Effector memory CD8-positive, alpha-beta T cell (primary cell): ENCODE results near the gene TMEM123.
A peak's percentile ranks its signal among the peaks of the same experiment; 100 is the strongest.
"Not testable (repeated sequence)": the region's sequence is repeated elsewhere in the genome, so short reads cannot be mapped to it uniquely, and the experiment has no call there.

ENCODE experiments used
- ATAC-seq: fragments of 150-1000 bp; cut with Tn5 transposase; replicated peaks from 2 replicates; pipeline ENCODE4 v1.10.0; 2021; ENCODE audit warnings: mild to moderate bottlenecking, moderate library complexity
- DNase-seq, 3 experiments: peaks; one replicate each; pipeline ENCODE4 v3.0.0; 2021
- H3K27ac Mint-ChIP-seq, 2 donors: one replicate each; pipeline ENCODE4 v1.8.0; 2022; ENCODE audit warnings: mild to moderate bottlenecking in 2 of 2, mixed read lengths in 2 of 2, moderate library complexity in 2 of 2
- H3K27me3 Mint-ChIP-seq, 2 donors: one replicate each; pipeline ENCODE4 v1.8.0; 2022; ENCODE audit warnings: mixed read lengths in 2 of 2
- H3K36me3 Mint-ChIP-seq: one replicate; pipeline ENCODE4 v1.8.0; 2022; ENCODE audit warnings: mild to moderate bottlenecking, moderate library complexity, mixed read lengths; ENCODE audit not compliant: insufficient read depth
- H3K4me1 Mint-ChIP-seq, 2 donors: one replicate each; pipeline ENCODE4 v1.8.0; 2022; ENCODE audit warnings: low read depth in 2 of 2, mixed read lengths in 2 of 2
- H3K4me3 Mint-ChIP-seq, 2 donors: one replicate each; pipeline ENCODE4 v1.8.0; 2022; ENCODE audit warnings: mild to moderate bottlenecking in 2 of 2, mixed read lengths in 2 of 2, moderate library complexity in 2 of 2
- H3K9me3 Mint-ChIP-seq, 2 donors: one replicate each; pipeline ENCODE4 v1.8.0; 2022; ENCODE audit warnings: mixed read lengths in 2 of 2

TMEM123 gene

DNA sequence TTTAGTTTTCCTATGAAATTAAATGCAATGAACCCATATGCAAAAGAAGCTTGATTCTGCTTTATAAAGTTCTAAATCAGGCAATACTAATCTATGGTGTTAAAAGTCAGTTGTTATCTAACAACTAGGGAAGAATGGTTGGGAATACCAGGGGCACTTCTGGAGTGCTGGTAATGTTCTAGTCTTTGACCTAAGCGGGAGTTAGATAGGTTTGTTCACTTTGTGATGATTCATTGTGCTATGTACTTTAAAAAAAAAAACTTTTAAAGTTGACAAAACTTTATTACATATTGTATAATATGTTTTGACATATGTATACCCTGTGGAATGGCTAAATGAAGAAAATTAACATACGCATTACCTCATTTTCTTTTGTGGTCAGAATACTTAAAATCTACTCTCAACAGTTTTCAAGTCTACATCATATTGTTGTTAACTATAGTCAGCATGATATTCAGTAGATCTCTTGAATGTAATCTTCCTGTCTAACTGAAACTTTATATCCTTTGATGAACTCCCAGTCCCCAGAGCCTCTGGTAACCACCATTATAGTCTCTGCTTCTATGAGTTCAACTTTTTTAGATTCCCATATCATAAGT, 66.3 kb downstream of the TMEM123 start:
- peaks cover 4 to 5% of the 10 kb centered on the region in 2 donors for H3K4me1 Mint-ChIP-seq
- H3K4me3 Mint-ChIP-seq = no peak overlapping the region
- DNase-seq (no peak), ATAC-seq (no peak)
- H3K27me3 Mint-ChIP-seq = no peaks in the 10 kb centered on the region
- H3K36me3 Mint-ChIP-seq = peaks cover 30% of the 10 kb centered on the region
- H3K9me3 Mint-ChIP-seq = no peaks in the 10 kb centered on the region
- H3K27ac Mint-ChIP-seq = peak overlapping the region in 1 of 2 donors; percentile 22

GRCh38 chr11:102385085-102386007, 67.2 kb downstream of the TMEM123 start:
- peaks cover 38% of the 10 kb centered on the region for H3K36me3 Mint-ChIP-seq

DNA sequence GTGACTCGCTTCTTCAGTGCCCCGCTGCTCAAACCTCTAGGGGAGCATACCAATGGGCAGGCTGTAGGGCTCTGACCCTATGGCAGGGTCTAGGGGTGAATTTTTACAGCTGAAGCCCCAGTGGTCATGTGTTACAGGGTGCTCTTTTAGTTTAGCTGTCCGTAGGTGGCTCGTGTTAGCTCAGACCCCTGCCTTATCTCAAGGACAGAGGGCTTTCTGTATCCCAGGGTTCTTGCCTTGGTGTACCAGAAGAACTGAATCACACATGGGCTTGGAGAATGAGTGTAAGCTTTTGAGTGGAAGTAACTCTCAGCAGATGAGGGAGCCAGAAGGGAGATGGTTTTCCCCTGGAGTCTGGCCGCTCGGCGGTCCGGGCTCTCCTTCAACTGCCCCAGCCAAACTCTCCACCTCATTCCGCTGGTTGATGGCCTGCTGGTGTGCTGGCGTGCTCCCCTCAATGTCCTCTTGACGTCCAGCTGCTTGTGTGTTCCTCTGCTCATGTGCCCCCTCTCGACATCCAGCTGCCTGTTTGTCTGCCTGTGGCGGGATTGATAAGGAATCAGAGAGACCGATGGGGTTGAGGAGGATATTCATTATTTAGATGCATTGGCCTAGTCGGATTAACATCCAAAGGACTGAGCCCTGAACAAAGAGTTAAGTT, 68.0 kb downstream of the TMEM123 start:
- Mint-ChIP-seq H3K4me1 (no peaks in the 10 kb centered on the region), H3K9me3 (no peaks in the 10 kb centered on the region), H3K36me3 (peaks cover 46% of the 10 kb centered on the region), H3K4me3 (no peak overlapping the region), H3K27ac (peak overlapping the region in 1 of 2 donors; percentile 18), H3K27me3 (no peaks in the 10 kb centered on the region)
- ATAC-seq (no peak), DNase-seq (no peak)

More at GRCh38 chr11:102385085-102386007, 67.2 kb downstream of the TMEM123 start:
- Mint-ChIP-seq H3K27ac (peak overlapping the region in 1 of 2 donors; percentile 22), H3K4me3 (no peak overlapping the region), H3K9me3 (no peaks in the 10 kb centered on the region), H3K27me3 (no peaks in the 10 kb centered on the region), H3K4me1 (no peaks in the 10 kb centered on the region)
- DNase-seq (no peak), ATAC-seq (no peak)

- H3K27me3 Mint-ChIP-seq = no peaks in the 10 kb centered on the region
- no peak overlapping the region for H3K27ac Mint-ChIP-seq
These were observed 68.7 kb downstream of the TMEM123 start for GRCh38 chr11:102383839-102384238.

DNA sequence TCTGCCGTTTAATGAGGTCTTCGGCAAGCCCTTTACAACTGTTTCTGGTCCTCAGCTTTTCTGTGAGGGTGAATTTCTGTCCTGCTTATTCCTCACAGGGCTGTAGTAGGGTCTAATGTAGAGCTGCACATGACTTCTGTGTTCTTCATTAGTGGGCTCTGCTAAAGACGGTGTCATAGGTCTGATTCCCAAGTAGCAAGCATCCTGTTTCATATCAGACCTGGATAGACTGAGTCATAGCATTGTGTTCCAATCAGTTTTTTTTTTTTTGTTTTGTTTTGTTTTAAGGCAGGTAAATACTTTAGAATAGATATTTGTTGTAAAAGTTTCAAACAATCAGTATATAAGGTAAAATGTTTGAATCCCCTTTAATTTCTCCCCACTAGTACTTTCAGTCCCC, 70.2 kb downstream of the TMEM123 start:
- DNase-seq (no peak), ATAC-seq (no peak)

More at GRCh38 chr11:102383839-102384238, 68.7 kb downstream of the TMEM123 start:
- no peaks in the 10 kb centered on the region for H3K9me3 Mint-ChIP-seq
- DNase-seq = no peak
- peaks cover 52% of the 10 kb centered on the region for H3K36me3 Mint-ChIP-seq
- H3K4me3 Mint-ChIP-seq = no peak overlapping the region
- no peaks in the 10 kb centered on the region for H3K4me1 Mint-ChIP-seq
- no peak for ATAC-seq

GRCh38 chr11:102378818-102379217, 73.7 kb downstream of the TMEM123 start:
- Mint-ChIP-seq H3K36me3 (peaks cover 60% of the 10 kb centered on the region), H3K27me3 (no peaks in the 10 kb centered on the region), H3K4me3 (no peak overlapping the region), H3K9me3 (no peaks in the 10 kb centered on the region), H3K27ac (peak overlapping the region in 1 of 2 donors; percentile 24), H3K4me1 (peaks cover 4 to 11% of the 10 kb centered on the region in 2 donors)
- ATAC-seq (no peak), DNase-seq (no peak)

More for the DNA sequence above, 70.2 kb downstream of the TMEM123 start:
- Mint-ChIP-seq H3K36me3 (peaks cover 61% of the 10 kb centered on the region), H3K9me3 (no peaks in the 10 kb centered on the region), H3K27me3 (no peaks in the 10 kb centered on the region), H3K4me1 (no peaks in the 10 kb centered on the region), H3K4me3 (no peak overlapping the region), H3K27ac (peak overlapping the region; percentile 16 to 46)

- no peak for ATAC-seq
- Mint-ChIP-seq H3K9me3 (no peaks in the 10 kb centered on the region), H3K36me3 (peaks cover 58% of the 10 kb centered on the region), H3K4me1 (peaks cover 4 to 11% of the 10 kb centered on the region in 2 donors), H3K4me3 (no peak overlapping the region), H3K27ac (no peak overlapping the region), H3K27me3 (no peaks in the 10 kb centered on the region)
- no peak for DNase-seq
These were observed 74.7 kb downstream of the TMEM123 start for GRCh38 chr11:102377891-102378290.

GRCh38 chr11:102375720-102376399, 76.7 kb downstream of the TMEM123 start:
- no peak for ATAC-seq
- H3K27ac Mint-ChIP-seq = peak overlapping the region in 1 of 2 donors; percentile 9
- no peak for DNase-seq
- no peak overlapping the region for H3K4me3 Mint-ChIP-seq
- no peaks in the 10 kb centered on the region for H3K27me3 Mint-ChIP-seq
- no peaks in the 10 kb centered on the region for H3K9me3 Mint-ChIP-seq
- H3K36me3 Mint-ChIP-seq = peaks cover 53% of the 10 kb centered on the region
- peaks cover 9 to 17% of the 10 kb centered on the region in 2 donors for H3K4me1 Mint-ChIP-seq

DNA sequence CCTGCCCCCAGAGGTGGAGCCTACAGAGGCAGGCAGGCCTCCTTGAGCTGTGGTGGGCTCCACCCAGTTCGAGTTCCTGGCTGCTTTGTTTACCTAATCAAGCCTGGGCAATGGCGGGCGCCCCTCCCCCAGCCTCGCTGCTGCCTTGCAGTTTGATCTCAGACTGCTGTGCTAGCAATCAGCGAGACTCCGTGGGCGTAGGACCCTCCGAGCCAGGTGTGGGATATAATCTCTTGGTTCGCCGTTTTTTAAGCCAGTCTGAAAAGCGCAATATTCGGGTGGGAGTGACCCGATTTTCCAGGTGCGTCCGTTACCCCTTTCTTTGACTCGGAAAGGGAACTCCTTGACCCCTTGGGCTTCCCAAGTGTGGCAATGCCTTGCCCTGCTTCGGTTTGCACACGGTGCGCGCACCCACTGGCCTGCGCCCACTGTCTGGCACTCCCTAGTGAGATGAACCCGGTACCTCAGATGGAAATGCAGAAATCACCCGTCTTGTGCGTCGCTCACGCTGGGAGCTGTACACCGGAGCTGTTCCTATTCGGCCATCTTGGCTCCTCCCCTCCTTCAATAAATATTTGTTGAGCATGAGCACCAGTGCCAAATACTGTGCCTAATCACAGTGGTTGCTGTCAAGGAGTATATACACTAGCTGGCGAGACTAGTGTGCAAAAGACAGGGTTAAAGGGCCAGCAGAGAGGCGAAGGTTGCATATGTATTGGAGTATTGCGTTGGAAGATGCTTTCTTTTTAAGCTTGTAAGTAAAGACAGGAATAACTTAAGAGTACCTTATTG, 77.7 kb downstream of the TMEM123 start:
- ATAC-seq, H3K9me3 Mint-ChIP-seq, H3K27ac Mint-ChIP-seq, H3K27me3 Mint-ChIP-seq, DNase-seq: not testable (repeated sequence)
- H3K36me3 Mint-ChIP-seq = peaks cover 43% of the 10 kb centered on the region
- peak overlapping the region in 1 of 2 donors; percentile 21 for H3K4me3 Mint-ChIP-seq
- peaks cover 9 to 17% of the 10 kb centered on the region in 2 donors for H3K4me1 Mint-ChIP-seq

DNA sequence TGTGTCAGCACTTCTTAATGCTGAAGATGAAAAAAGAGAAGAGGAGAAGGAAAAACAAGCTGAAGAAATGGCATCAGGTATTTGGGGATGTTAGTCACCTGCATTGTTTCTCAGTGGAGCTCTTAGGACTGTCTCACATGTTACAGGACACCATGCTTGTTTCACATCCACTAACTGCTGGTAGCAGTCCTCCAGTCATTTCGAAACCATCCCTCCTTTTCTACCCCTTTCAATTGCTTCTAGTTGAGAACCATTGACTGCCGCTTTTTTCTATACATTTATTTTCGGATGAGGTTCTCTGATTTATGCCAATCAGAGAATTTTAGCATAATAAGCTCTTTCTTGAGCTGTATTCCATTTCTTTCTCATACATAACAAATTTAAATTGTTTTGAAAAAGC, 84.1 kb downstream of the TMEM123 start:
- Mint-ChIP-seq H3K9me3 (no peaks in the 10 kb centered on the region), H3K27me3 (no peaks in the 10 kb centered on the region), H3K27ac (no peak overlapping the region), H3K36me3 (peaks cover 45% of the 10 kb centered on the region), H3K4me1 (peaks cover 13 to 28% of the 10 kb centered on the region in 2 donors), H3K4me3 (no peak overlapping the region)
- no peak for DNase-seq
- ATAC-seq = no peak

DNA sequence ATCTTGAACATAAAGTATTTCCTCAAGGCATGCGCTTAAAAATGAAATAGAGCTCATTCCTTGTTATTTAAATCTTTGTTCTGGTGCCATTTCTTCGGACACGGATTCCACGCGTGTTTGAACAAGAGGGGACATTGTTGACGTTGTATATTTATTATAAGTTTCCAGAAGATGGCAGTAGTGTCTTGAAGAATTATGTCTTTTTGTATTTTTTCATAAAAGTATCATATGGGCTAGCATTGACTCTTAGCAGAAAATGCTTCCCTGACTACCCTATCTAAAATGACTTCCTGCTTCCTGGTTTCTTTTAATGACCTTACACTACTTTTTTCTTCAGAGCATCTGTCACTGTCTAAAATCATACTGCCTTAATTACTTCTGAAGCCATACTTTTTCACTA, 85.2 kb downstream of the TMEM123 start:
- no peak overlapping the region for H3K4me3 Mint-ChIP-seq
- peaks cover 12 to 28% of the 10 kb centered on the region in 2 donors for H3K4me1 Mint-ChIP-seq
- peak overlapping the region; percentile 3 to 55 for H3K27ac Mint-ChIP-seq
- H3K36me3 Mint-ChIP-seq = peaks cover 50% of the 10 kb centered on the region
- no peaks in the 10 kb centered on the region for H3K27me3 Mint-ChIP-seq
- H3K9me3 Mint-ChIP-seq = no peaks in the 10 kb centered on the region
- peak; percentile 48 for ATAC-seq
- no peak for DNase-seq

GRCh38 chr11:102364991-102365390, 87.6 kb downstream of the TMEM123 start:
- Mint-ChIP-seq H3K9me3 (no peaks in the 10 kb centered on the region), H3K4me3 (no peak overlapping the region), H3K36me3 (peaks cover 66% of the 10 kb centered on the region), H3K4me1 (peaks cover 25 to 43% of the 10 kb centered on the region in 2 donors), H3K27me3 (no peaks in the 10 kb centered on the region), H3K27ac (no peak overlapping the region)
- ATAC-seq (no peak), DNase-seq (no peak)
